ENCODE results near the gene GBA2.

- TF ChIP-seq GATA2 (IDR thresholded peaks at IDR 0.05; ENCODE audit: low read depth, low read length): no peak
- TF ChIP-seq GATA3 (IDR thresholded peaks at IDR 0.05; ENCODE audit: low read depth, low read length): no peak
Observed at GRCh38 chr9:35713578-35713977, 35.5 kb downstream of the GBA2 start.

Measured in SH-SY5Y (cell line).